HG02981 (cell line): ENCODE results near the gene SAPCD1.
"Not testable (repeated sequence)": the region's sequence is repeated elsewhere in the genome, so short reads cannot be mapped to it uniquely, and the experiment has no call there.

Experiments used
- ATAC-seq: cut with Tn5 transposase; IDR thresholded peaks from one replicate; pipeline ENCODE4 v1.9.1; 2021; ENCODE audit warnings: mild to moderate bottlenecking, moderate library complexity; ENCODE audit not compliant: unreplicated experiment

The SAPCD1 gene

DNA sequence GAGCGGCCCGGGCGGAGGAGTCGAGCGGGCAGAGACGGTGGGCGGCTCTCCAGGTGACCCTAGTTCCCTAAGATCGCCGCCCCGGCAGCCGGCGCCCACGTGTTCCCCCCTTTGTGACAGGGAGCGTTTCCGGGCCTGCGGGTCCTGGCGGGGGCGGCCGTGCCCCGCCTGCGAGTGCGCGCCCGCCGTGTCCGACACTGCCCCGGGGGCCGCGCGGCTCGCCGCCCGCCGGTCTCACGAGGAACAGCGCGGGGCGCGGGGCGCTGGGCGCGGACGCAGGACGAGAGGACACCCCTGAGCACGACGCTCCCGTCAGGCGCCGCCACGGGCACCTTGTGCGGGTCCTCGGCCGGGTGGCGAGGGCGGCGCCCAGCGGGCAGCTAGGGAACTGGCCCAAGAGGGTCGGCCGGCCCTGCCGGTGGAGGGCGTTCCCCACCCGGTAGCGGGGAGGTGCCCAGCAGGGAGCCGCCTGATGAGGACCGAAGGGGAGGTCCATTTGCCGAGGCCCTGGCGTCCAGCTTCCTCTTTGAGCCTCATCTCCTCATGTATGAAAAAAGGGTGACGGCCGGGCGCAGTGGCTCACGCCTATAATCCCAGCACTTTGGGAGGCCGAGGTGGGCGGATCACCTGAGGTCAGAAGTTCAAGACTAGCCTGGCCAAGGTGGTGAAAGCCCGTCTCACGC, 33.3 kb downstream of the SAPCD1 start, which contains the start of gene VARS1:
TSS of gene VARS1 (minus strand) at position 137 of the 683 bp plus-strand sequence. CDS start 535 bp downstream, outside the sequence.
- peak; percentile 79 for ATAC-seq

DNA sequence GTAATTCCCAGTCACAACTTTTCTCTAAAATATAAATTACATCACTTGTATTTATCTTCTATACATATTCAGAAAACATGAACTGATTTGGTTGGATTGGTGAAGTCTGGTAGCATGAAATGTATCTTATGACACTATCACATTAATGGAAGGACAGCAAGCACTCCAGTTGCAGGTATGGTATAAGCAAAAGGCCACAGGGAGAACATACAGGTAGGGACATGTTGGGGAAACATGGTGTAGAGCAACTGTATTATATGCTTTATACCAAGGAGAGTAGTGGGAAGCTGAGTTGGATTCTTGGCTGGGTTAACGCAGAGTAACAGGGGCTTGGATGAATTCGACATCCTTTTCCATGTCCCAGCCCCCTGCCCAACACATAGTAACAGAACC, 34.5 kb downstream of the SAPCD1 start:
- no peak for ATAC-seq

DNA sequence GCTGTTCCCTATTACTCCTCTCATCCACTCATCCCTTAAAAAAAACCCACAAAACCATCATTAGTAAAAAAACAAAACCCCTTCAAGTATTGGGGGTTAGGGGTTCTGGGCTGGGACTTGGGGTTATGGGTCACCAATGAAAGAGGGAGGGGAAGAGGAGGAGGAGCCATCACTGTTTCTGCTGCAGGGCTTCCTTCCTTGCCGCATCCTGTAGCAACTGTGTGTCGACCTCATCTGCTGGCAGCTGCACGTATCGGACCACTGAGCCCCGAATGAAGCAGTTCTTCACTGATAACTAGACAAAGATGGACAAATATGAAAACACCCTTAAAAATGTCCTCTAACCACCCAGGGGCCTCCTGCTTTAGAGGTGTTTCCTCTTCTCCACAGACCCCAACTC, 35.1 kb downstream of the SAPCD1 start:
- no peak for ATAC-seq

DNA sequence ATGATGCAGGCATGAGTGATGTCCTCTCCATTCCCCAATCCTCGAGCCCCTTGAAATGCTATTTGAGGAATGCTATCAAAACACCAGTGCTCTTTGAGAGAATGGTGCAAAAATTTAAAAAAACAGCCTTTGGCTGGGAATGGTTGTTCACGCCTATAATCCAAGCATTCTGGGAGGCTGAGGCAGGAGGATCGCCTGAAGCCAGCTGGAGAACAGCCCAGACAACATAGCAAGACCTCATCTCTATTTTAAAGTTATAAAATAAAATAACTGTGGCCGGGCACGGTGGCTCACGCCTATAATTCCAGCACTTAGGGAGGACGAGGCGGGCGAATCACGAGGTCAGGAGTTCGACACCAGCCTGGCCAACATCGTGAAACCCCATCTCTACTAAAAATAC, 37.3 kb downstream of the SAPCD1 start:
- no peak for ATAC-seq

DNA sequence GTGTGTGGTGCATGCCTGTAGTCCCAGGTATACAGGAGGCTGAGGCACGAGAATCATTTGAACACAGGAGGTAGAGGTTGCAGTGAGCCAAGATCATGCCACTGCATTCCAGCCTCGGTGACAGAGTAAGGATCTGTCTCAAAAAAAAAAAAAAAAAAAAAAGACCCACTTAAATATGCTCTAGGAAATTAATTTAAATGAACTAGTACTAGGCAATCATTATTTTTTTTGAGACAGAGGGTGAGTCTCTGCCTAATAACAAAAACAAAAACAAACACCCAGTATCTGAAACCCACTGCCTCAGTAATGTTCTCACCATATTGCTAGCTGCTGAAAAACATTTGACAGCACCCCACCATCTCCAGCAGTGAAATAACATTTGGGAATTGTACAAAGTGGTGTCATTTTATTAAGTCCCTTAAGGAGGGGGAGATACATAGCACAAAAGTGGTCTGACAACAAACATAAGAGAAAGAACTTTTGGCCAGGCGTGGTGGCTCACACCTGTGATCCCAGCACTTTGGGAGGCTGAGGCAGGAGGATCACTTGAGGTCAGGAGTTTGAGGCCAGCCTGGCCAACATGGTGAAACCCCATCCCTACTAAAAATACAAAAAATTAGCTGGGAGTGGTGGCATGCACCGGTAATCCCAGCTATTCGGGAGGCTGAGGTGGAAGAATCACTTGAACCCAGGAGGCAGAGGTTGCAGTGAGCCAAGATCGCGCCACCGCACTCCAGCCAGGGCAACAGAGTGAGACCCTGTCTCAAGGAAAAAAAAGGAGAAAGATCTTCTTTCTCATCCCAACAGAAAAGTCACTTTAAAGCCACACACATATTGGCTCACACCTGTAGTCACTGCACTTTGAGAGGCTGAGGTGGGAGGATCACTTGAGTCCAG, 38.8 kb downstream of the SAPCD1 start:
- ATAC-seq, result not testable (repeated sequence)

DNA sequence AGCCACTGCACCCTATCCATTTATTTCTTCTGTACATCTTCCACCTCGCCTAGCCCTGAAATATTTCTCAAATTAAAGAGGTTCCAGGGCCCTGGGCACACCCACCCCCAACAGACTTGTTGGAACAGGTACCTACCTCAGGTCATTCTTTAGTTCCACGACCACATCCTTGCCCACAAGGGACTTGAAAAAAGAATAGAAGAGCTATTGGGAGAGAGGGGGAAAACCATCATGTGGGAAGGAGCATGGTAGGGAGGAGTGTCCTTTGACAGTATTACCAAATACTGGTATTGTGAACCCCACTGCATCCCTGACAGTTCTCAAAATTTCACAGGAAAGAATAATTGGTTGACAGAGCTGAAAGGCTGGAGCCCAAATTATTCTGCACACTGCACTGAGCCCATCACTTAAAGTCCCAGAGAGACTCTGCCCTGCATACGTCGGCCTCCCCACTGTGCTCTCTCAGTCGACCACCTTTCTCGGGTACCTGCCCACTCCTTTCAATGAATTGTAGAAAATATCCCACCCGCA, 43.5 kb downstream of the SAPCD1 start:
- peak; percentile 19 for ATAC-seq

DNA sequence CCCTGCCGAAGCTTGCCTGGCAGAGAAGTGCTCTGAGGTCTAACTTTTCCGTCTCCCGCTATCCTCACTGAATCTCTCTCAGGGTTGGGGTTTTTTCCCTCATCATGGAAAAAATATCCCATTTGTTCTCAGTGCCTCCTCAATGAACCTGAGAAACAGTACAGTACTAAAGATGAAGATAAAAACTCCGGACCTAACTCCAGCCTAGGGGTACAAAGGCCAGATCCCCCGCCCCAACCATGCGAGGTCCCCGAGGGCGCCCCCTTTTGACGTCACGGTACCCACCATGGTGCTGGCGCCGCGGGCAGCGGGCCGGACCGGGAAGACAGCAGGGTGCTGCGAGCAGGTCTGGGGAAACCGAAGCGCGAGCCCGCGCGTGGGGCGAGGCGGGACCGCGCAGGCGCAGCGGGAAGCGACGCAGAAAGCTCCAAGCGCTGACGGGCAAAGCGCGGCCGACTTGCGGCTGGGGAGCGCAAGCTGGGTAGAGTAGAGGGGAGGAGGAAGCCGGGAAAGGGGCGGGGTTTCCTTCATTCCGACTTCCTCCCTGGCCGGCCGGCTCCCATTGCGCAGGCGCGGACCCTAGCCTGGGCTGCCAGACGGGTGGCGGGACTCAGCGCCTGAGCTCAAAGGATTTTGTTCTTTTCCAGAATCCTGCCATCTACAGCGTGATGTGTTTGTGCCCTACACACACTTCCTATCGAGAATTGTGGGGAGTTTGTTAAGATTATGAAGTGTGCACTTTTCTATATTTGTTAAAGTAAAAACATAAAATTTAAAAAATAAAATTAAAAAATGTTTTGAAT, 44.2 kb downstream of the SAPCD1 start, which contains the start of gene LSM2:
TSS of gene LSM2 (minus strand) at position 497 of the 803 bp plus-strand sequence. CDS start at position 288, 209 bp downstream.
- peak; percentile 78 for ATAC-seq

DNA sequence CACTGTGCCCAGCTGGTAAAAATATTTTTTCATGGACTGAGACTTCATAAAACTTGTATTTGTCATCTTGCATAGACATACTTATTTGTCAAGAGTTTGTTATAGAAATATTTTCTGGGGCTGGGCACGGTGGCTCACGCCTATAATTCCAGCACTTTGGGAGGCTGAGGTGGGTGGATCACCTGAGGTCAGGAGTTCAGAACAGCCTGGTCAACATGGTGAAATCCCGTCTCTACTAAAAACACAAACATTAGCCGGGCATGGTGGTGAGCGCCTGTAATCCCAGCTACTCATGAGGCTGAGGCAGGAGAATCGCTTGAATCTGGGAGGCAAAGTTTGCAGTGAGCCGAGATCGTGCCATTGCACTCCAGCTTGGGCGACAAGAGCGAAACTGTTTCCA, 46.1 kb downstream of the SAPCD1 start:
- not testable (repeated sequence) for ATAC-seq

DNA sequence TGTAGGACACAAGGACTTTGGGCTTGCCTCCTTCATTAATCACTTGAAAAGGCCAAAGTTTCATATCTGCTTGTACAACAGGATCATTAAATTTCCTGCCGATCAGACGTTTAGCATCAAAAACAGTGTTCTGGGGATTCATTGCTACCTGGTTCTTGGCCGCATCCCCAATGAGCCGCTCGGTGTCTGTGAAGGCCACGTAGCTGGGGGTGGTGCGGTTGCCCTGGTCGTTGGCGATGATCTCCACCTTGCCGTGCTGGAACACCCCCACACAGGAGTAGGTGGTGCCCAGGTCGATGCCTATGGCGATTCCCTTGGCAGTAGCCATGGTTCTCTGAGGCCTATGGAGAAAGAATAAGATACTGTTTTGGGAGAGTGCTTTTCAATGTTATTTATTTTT, 49.2 kb downstream of the SAPCD1 start:
- no peak for ATAC-seq

DNA sequence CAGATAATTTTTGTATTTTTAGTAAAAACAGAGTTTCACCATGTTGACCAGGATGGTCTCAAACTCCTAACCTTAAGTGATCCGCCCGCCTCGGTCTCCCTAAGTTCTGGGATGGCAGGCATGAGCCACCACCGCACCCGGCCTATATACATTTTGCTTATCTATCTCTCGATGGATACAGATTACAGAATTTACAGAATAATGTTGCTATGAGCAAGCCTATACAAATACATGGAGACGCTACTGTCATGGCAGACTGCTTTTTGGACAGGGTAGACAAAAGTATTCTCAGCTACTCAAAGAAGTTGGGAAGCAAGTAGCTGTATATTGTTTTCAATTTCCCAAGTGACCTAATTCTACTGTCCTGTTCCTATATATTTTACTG, 51.0 kb downstream of the SAPCD1 start:
- ATAC-seq, result no peak
